ENCODE results near the gene LPO.

Gene LPO

GRCh38 chr17:58265271-58265670 is 26.9 kb downstream of the LPO start:
- Mint-ChIP-seq H3K4me1 (no peaks in the 10 kb centered on the region), H3K27me3 (ENCODE audit: low read depth) (peaks cover 68% of the 10 kb centered on the region), H3K9me3 (no peaks in the 10 kb centered on the region), H3K27ac (no peak overlapping the region), H3K36me3 (ENCODE audit: low read depth) (no peaks in the 10 kb centered on the region), H3K4me3 (no peak overlapping the region)
- TF ChIP-seq, protein P1, sequence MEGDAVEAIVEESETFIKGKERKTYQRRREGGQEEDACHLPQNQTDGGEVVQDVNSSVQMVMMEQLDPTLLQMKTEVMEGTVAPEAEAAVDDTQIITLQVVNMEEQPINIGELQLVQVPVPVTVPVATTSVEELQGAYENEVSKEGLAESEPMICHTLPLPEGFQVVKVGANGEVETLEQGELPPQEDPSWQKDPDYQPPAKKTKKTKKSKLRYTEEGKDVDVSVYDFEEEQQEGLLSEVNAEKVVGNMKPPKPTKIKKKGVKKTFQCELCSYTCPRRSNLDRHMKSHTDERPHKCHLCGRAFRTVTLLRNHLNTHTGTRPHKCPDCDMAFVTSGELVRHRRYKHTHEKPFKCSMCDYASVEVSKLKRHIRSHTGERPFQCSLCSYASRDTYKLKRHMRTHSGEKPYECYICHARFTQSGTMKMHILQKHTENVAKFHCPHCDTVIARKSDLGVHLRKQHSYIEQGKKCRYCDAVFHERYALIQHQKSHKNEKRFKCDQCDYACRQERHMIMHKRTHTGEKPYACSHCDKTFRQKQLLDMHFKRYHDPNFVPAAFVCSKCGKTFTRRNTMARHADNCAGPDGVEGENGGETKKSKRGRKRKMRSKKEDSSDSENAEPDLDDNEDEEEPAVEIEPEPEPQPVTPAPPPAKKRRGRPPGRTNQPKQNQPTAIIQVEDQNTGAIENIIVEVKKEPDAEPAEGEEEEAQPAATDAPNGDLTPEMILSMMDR (IDR thresholded peaks at IDR 0.05; ENCODE audit: unreplicated experiment in 3 of 3): no peak

- Mint-ChIP-seq H3K4me3 (no peak overlapping the region), H3K9me3 (no peaks in the 10 kb centered on the region), H3K4me1 (no peaks in the 10 kb centered on the region), H3K36me3 (ENCODE audit: low read depth) (no peaks in the 10 kb centered on the region), H3K27me3 (ENCODE audit: low read depth) (peaks cover 59% of the 10 kb centered on the region), H3K27ac (no peak overlapping the region)
- TF ChIP-seq, protein P1 (IDR thresholded peaks at IDR 0.05; ENCODE audit: unreplicated experiment in 3 of 3): no peak
Observed at GRCh38 chr17:58265902-58266875, 27.8 kb downstream of the LPO start.

GRCh38 chr17:58267347-58268324 is 29.3 kb downstream of the LPO start:
- Mint-ChIP-seq H3K4me1 (no peaks in the 10 kb centered on the region), H3K27me3 (ENCODE audit: low read depth) (peaks cover 44% of the 10 kb centered on the region), H3K36me3 (ENCODE audit: low read depth) (no peaks in the 10 kb centered on the region), H3K4me3 (no peak overlapping the region), H3K9me3 (no peaks in the 10 kb centered on the region), H3K27ac (no peak overlapping the region)
- TF ChIP-seq, protein P1 (IDR thresholded peaks at IDR 0.05; ENCODE audit: unreplicated experiment in 3 of 3): no peak

- Mint-ChIP-seq H3K4me3 (no peak overlapping the region), H3K9me3 (no peaks in the 10 kb centered on the region), H3K4me1 (no peaks in the 10 kb centered on the region), H3K27ac (no peak overlapping the region), H3K27me3 (ENCODE audit: low read depth) (peaks cover 37% of the 10 kb centered on the region), H3K36me3 (ENCODE audit: low read depth) (no peaks in the 10 kb centered on the region)
- TF ChIP-seq, protein P1 (IDR thresholded peaks at IDR 0.05; ENCODE audit: unreplicated experiment in 3 of 3): no peak
Observed at GRCh38 chr17:58268326-58268725, 29.9 kb downstream of the LPO start.

- Mint-ChIP-seq H3K4me1 (no peaks in the 10 kb centered on the region), H3K27me3 (ENCODE audit: low read depth) (peaks cover 32% of the 10 kb centered on the region), H3K9me3 (no peaks in the 10 kb centered on the region), H3K27ac (no peak overlapping the region), H3K4me3 (no peak overlapping the region), H3K36me3 (ENCODE audit: low read depth) (no peaks in the 10 kb centered on the region)
- TF ChIP-seq, protein P1 (IDR thresholded peaks at IDR 0.05; ENCODE audit: unreplicated experiment in 3 of 3): no peak
Observed at GRCh38 chr17:58268774-58269556, 30.6 kb downstream of the LPO start.

Data from nephron (organoid).